GM18508 (cell line): ENCODE measurements around the gene PPFIA4.

ENCODE experiments used
- ATAC-seq: cut with Tn5 transposase; IDR thresholded peaks from one replicate; pipeline ENCODE4 v1.9.1; 2021; ENCODE audit warnings: moderate number of reproducible peaks; ENCODE audit not compliant: insufficient read depth, unreplicated experiment

The PPFIA4 gene

GRCh38 chr1:203081465-203082230 is 55.4 kb downstream of the PPFIA4 start:
- ATAC-seq = no peak

DNA sequence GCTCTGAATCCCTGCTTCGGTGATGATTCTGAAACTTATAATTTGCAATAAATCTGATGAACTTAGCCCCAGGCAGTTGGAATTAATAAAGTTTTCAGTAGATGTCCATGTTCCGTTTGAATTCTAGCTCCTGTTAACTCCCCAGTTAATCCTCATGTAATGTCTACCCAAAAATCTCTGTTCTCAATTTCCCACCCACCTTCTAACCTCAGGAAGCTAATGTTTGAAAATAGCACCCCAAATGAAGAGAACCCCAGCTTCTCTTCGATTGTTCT is 55.9 kb downstream of the PPFIA4 start:
- ATAC-seq = no peak

- ATAC-seq = no peak
Observed at GRCh38 chr1:203082571-203083462, 56.5 kb downstream of the PPFIA4 start.

DNA sequence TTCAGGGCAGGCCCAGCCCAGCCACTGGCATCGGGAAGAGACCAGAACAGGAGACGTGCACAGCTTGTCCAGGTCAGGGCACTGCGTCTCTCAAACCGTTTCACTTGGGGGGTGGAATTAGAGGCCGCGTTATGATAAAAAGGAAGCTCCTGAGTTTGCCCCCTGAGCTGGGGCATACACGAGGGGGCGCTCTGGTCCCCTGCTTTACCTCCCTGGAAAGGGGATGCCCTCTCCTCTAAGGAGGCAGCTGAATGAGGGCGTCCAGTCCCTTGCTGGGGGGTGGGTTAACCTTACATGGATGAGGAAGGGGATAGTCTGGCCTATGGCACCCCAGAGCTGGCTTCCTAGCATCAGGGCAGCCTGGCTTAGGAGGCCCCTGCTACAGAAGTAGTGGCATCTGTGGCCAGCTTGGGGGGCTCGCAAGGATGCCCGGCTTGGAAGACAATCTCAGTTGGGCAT is 57.2 kb downstream of the PPFIA4 start:
- ATAC-seq = no peak

- no peak for ATAC-seq
Observed at GRCh38 chr1:203084588-203085527, 58.6 kb downstream of the PPFIA4 start.

DNA sequence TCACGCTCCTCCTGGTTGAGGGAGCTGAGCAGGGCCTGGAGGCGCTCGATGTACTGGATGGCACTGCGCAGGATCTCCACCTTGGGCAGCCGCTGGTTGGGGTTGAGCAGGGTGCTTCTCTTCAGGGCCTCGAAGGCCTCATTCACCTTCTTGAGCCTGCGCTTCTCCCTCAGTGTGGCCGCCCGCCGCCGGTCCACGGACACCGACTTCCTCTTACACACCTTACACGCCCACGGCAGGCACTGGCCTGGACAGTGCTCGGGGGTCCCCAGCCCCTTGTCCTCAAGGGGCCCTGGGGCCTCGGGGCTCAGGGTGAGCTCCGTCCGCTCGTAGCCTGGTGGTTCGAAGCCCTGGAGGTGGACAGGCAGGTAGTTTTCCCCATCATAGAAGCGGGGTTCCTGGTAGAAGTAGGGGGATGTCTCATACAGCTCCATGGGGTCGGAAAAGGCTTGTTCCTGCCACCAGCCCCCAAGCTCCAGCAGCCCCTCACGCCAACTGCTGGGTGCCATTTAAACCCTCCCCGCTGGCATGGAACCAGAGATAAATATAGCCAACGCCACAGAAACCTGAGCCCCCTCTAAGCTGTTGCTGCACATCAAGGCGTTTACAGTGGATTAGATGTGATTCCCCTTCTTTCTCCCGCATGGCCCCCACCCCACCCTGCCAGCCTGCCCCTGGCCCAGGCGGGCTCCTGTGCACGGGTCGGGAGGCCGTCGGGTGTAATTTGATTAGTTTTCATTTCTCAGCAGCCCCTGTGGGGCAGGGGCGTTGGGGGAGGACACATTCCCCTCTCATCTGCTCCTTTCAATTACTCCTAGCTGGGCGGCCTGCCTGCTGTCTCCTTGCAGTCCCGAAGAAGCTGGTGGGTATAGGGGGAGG is 59.5 kb downstream of the PPFIA4 start, which contains the start of gene MYOG:
Gene MYOG, minus strand, starts transcription at position 485 of the 879 bp plus-strand sequence. Its CDS starts 51 bp downstream, at position 434.
- ATAC-seq = no peak

GRCh38 chr1:203086992-203087763 is 60.9 kb downstream of the PPFIA4 start:
- ATAC-seq = no peak

DNA sequence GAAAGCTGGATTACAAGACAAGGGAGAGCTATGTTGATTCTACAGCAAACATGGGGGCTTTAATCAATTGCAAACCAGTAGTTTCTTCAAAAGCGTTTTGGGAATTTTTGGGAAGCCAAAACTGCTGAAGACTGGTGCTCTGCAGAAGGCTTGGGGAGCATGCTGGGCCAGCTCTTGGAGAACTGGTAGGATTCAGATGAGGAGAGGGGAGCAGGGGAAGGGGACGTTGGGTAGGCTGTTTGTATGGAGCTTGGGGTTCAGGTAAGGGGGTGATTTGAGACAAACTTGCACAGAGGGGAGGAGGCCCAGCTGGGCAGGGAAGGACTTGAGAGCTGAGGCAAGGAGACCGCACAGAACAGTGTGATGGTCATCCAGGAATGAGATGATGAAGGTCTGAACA is 62.1 kb downstream of the PPFIA4 start:
- no peak for ATAC-seq

DNA sequence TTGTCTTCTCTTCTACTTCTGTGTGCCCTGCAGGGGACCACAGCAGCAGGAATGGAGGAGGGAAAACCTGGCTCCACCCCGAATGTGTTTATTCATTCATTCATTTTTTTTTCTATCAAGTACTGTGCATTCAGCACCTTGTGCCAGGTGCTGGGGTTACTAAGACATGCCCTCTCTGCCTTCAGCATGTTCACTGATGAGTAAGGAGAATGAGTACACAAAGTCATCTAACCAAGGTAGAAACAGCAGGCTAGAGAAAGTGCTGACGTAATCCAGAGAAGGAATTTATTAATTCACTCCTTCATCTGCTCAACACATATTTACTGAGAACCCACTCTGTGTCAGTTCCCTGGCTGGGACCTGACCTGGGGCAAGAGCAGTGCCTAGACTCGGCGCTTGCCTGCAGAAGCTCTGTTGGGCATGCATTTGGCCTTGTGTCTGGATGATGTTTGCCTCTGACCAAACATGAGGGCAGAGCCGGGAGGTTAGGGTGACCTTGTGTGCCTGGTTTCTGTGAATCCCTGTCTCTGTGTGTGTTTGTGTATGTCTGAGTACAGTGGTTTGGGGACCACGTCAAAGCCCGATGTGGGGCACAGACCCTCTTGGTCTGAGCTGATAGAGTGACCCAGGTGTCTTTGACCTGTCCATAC is 62.8 kb downstream of the PPFIA4 start:
- ATAC-seq = no peak

DNA sequence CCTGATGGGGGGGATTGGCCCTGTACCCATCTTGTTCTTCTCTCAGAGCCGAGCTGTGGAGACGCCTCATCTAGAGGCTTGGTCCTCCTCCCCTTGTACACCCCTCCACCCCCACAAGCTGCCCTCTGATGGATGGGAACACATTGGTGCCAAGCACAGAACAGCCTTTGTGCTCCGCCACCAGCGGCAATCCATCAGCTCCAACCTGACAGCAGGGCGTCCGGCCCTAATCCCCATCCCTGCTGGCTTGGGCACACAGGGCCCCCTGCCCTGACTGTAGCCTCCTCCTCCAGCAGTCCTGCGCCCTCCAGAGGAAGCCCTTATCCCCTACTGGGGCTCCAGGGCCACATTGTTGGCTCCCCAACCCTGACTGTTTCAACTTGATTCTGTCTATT is 63.4 kb downstream of the PPFIA4 start:
- ATAC-seq = no peak

DNA sequence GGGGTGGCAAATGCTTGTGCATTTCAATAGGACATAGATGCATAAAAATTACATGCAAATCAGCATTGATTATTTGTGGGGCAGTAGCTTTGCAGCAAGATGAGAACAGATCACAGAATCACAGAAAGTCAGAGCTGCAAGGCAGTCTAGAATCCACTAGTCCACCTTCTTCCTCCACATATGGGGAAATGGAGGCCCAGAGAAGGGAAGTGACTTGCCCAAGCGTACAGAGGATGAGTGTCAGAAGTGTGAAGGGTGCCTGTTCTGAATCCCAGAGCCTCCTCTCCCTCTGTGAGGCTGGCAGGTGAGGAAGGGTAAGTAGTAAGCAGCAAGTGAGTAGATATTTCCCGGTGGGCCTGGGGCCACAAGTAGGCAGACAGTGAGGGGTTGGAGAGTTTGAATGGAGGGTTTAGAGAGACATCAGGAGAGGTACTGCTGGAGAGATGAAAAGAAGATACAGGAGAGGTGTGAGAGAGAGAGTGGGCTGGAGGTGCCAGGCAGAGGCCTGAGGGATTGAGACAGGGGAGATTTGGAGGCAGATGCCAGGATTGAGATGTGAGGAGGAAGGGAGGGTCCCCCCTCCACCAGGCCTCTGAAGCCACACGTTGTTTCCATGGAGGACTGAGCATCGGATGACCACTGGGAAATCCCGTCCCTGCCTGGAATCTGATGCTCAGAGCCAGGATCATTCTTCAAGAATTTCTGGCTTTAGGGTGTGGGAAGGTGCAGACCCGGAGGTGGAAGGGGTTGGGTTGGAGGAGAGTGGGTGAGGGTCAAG is 64.3 kb downstream of the PPFIA4 start:
- no peak for ATAC-seq

DNA sequence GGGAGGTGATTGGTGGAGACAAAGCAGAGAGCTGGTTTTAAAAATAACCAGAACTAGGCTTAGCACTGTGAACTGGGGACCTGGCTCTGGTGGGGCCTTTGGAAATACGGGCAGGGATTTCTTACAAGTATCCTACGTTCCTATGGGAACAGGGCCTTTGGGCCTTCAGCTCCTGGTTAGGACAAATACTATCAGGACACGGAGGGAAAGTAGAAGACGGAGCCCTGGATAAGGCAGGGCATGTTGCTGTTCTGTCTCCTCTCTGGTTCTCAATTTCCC is 64.8 kb downstream of the PPFIA4 start:
- ATAC-seq = no peak

DNA sequence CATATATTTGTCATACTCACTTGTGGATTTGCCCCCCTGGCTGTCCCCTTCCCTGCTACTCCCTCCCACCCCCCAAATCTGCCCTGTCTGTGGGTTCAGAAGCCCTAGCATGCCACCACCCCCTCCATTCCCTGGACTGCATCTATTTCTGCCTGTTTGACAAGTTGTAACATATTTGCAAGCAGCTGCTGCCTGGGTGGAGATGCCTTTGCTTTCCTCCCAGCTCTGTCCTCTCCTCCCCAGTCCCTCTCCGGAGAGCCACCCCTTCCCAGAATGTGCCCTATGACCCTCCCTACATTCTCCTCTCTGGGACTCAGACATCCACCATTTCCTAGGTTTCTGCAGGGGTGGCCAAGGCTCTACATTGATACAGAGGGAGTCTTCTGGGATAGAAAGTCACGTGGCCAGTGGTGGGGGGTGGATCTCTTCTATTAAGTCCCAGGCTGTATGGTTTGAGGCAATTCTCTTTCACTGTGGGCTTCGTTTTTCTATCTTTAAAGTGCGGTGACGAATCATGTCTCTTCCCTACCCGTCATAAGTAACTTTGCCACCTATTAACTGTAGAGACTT is 65.6 kb downstream of the PPFIA4 start:
- ATAC-seq = no peak

- ATAC-seq = no peak
Observed at GRCh38 chr1:203093754-203094410, 67.6 kb downstream of the PPFIA4 start.

GRCh38 chr1:203095061-203095690 is 68.9 kb downstream of the PPFIA4 start:
- no peak for ATAC-seq

DNA sequence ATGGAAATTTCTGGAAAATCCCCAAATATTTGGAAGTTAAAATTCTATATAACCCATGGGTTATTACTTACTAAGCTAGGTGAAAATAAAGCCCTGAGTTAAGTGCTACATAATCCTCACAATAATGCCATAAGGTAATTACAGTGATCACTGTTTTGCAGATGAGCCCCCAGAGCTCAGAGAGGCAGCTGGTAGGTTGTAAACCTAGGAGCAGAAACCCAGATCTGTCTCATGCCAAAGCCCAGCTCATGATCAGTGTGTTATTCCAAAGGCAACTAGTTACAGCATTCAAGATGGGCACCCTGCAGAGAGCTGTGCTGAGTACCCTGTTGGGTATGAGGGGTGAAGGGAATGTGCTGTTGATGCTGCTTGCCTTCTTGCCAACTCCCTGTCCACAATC is 70.3 kb downstream of the PPFIA4 start:
- ATAC-seq = no peak
